Activated T-helper 9 cell treated with anti-CD3 and anti-CD28 coated beads, Interleukin-2, amount 50 U/mL, for 16 hours (primary cell): Measurements from ENCODE around the gene UQCRC2.
"Not testable (repeated sequence)": the region's sequence is repeated elsewhere in the genome, so short reads cannot be mapped to it uniquely, and the experiment has no call there.

Experiments
- DNase-seq: peaks from one replicate; pipeline ENCODE4 v3.0.0-alpha.2; 2020; ENCODE audit warnings: low read depth

Gene UQCRC2

GRCh38 chr16:21952793-21953540, at the start of gene UQCRC2:
Gene UQCRC2 (plus strand): TSS chr16:21953361. CDS start chr16:21953424, 63 bp downstream.
- DNase-seq = peak; percentile 80

DNA sequence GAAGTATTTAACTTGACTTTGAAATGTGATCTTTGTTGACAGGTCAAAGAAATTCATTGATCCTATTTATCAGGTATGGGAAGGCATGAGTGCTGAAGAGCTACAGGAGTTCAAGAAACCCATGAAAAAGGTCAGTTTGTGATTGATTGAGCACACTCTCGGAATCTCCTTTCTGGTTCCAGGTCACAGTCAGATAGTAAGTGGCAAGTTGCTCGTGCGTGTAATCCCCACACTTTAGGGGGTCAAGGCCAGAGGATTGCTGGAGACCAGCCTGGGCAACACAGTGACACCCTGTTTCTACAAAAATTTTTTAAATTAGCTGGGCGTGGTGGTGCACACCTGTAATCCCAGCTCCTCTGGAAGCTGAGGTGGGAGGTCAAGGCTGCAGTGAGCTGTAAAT, 20.5 kb upstream of the UQCRC2 start:
- DNase-seq = not testable (repeated sequence)

- not testable (repeated sequence) for DNase-seq
These were observed 19.8 kb upstream of the UQCRC2 start for GRCh38 chr16:21933316-21933715.

GRCh38 chr16:21933790-21934189, 19.4 kb upstream of the UQCRC2 start:
- DNase-seq = not testable (repeated sequence)

- not testable (repeated sequence) for DNase-seq
These were observed 16.9 kb upstream of the UQCRC2 start for GRCh38 chr16:21936216-21936615.

GRCh38 chr16:21937336-21937829, 15.8 kb upstream of the UQCRC2 start:
- DNase-seq = no peak

- no peak for DNase-seq
These were observed 12.6 kb upstream of the UQCRC2 start for GRCh38 chr16:21940570-21940969.

DNA sequence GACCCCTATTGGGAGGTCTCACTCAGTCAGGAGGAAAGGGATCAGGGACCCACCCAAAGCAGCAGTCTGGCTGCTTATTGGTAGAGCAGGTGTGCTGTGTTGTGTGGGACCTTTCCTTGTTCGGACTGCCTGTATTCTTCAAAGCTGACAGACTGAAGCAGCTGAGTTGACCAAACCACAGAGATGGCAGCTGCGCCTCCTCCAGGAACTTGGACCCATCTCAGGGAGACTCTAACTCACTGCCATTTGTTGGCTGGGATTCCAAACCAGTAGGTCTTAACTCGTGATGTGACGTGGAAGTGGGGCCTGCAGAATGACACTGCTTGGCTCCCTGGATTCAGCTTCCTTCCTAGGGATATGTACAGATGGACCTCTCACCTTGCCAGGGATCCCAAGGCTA, 9.6 kb upstream of the UQCRC2 start:
- no peak for DNase-seq

GRCh38 chr16:21946889-21947635, 6.1 kb upstream of the UQCRC2 start:
- DNase-seq = no peak

- no peak for DNase-seq
These were observed 3.4 kb upstream of the UQCRC2 start for GRCh38 chr16:21949713-21950260.

- no peak for DNase-seq
These were observed 2.2 kb upstream of the UQCRC2 start for GRCh38 chr16:21950782-21951521.

GRCh38 chr16:21952040-21952792, 945 bp upstream of the UQCRC2 start:
- DNase-seq = peak; percentile 63

DNA sequence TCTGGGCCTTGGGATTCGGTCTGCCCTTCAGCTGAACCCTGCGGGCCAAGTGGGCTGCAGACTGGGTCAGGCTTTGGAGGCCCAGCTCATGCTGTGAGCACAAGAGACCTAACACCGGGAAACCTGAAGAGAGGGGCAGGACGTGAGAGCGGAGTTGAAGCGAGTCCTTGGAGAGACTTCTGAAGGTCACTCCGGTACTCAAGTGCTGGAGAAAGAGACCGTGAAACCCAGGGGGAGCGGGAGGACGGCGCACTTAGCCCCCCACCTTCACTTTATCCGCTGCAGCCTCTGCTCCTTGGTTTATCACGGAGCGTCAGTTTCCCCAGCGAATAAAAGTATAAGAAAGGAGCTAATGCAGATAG, 361 bp downstream of the UQCRC2 start:
- no peak for DNase-seq

DNA sequence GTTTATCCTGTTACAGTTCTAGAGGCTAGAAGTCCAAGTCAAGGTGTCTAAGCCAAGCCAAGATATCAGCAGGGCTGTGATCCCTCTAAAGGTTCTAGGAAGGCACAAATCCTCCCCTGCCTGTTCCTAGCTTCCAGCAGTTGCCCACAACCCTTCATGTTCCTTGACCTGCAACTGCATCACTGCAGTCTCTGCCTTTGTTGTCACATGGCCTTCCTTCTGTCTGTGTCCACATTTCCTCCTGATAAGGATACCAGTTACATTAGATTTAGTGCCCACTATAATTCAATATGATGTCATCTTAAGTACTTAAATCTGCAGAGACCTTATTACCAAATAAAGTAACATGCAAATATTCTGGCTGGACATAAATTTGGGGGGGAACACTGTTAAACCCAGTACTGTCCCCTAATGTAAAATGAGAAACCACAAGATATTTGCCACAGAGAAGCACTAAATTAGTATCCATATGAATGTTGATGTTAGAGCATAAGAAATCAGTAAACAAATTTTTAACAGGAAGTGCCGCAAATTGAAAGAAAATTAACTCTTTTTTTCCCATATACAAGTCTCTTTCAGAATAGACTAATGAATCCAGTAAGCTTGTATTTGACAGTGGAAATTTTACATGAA, 4.7 kb downstream of the UQCRC2 start:
- no peak for DNase-seq

DNA sequence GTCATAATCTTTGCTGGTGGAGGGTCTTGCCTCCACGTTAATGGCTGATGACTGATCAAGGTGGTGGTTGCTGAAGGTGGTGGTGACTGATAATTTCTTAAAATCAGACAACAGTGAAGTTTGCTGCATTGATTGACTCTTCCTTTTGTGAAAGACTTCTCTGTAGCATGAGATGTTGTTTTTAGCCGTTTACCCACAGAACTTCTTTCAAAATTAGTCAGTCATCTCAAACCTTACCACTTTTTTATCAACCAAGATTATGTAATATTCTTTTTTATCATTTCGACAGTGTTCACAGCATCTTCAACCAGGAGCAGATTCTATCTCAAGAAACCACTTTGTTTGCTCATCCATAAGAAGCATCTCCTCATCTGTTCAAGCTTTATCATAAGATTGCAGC, 5.9 kb downstream of the UQCRC2 start:
- DNase-seq = no peak

DNA sequence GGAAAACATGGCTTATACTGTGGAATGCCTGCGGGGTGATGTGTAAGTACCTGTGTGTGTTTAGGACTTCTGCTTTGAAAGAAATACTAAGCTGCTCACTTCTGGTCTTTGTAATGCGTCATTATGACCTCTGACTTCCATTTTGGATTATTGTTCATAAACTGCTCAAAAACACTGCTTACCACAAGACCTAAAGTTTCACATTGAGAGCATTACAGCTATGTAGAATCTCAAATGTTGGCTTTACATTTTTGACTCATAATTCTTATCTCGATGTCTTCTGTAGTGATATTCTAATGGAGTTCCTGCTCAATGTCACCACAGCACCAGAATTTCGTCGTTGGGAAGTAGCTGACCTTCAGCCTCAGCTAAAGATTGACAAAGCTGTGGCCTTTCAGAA, 9.3 kb downstream of the UQCRC2 start:
- DNase-seq = no peak

- DNase-seq = no peak
These were observed 10.7 kb downstream of the UQCRC2 start for GRCh38 chr16:21963887-21964286.

GRCh38 chr16:21964353-21964752, 11.2 kb downstream of the UQCRC2 start:
- DNase-seq = no peak

DNA sequence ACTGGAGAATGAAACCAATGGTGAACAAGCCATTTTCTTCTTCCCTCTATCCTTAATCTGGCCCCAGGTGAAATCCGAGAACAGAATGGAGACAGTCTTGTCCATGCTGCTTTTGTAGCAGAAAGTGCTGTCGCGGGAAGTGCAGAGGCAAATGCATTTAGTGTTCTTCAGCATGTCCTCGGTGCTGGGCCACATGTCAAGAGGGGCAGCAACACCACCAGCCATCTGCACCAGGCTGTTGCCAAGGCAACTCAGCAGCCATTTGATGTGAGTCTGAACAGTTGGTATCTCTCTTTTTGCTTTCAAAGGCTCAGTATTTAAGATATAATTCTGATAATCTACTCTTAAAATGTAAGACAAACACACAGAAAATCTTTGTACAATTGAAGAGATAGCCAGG, 18.7 kb downstream of the UQCRC2 start:
- DNase-seq = no peak

DNA sequence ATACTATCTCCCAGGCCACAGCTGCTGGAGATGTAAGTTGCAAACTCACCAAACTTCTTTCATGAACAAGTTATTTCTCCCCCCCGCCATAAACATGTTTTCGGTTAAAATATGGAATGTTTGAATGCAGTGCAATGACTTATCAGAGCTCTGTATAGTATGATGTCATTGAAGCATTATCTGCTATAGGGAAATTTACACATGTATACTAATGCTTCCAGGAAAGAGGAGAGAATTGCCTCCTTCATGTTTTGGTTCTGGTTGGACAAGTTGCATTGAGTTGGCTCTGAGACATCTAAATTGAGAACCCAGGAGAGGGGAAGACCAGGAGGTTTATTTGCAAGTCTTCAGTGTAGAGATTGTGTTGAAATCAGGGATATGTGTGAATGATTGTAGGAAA, 20.8 kb downstream of the UQCRC2 start:
- no peak for DNase-seq

DNA sequence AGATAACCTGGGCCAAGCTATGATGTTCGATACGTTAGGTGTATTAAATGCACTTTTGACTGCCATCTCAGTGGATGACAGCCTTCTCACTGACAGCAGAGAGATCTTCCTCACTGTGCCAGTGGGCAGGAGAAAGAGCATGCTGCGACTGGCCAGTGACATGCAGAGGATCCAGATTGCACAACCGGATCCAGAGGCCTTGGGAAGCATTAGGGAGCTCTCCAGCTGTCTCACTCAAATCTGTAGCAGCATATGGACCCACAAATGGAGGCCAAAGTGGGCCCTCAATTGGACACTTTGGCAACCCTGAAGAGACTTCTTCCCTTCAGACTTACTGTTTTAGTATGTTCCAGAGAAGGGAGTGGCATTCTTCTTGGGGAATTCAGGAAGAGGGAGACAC, 26.9 kb downstream of the UQCRC2 start:
- no peak for DNase-seq
